Mesenchymal stem cell (in vitro differentiated cells and primary cell): ENCODE data around the gene CAMTA1.
"Not testable (repeated sequence)": the region's sequence is repeated elsewhere in the genome, so short reads cannot be mapped to it uniquely, and the experiment has no call there.

Source experiments
- DNase-seq: peaks from one replicate; pipeline ENCODE4 v3.0.0-alpha.2; 2013
- H2AFZ ChIP-seq: one replicate; pipeline ENCODE4 v1.6.1; 2013; ENCODE audit warnings: low read depth, mild to moderate bottlenecking, control low read depth, inconsistent platforms, low read length, moderate library complexity
- H2AK5ac ChIP-seq: 2 replicates; pipeline ENCODE4 v1.6.1; 2013; ENCODE audit warnings: low read length, moderate library complexity, mild to moderate bottlenecking, inconsistent platforms; ENCODE audit not compliant: severe bottlenecking
- H2BK120ac ChIP-seq: one replicate; pipeline ENCODE4 v1.6.1; 2013; ENCODE audit warnings: low read depth, mild to moderate bottlenecking, inconsistent platforms, low read length, moderate library complexity
- H2BK12ac ChIP-seq, 2 experiments: one replicate each; pipeline ENCODE4 v1.6.1; 2013; ENCODE audit warnings: inconsistent platforms in 2 of 2, low read length in 2 of 2, mild to moderate bottlenecking in 2 of 2, moderate library complexity in 2 of 2, control low read depth in 1 of 2
- H2BK15ac ChIP-seq: one replicate; pipeline ENCODE4 v1.6.1; 2013; ENCODE audit warnings: mild to moderate bottlenecking, low read depth, inconsistent platforms; ENCODE audit not compliant: poor library complexity, severe bottlenecking
- H2BK5ac ChIP-seq: 2 replicates; pipeline ENCODE4 v1.6.1; 2013; ENCODE audit warnings: low read depth, mild to moderate bottlenecking, low read length, control low read depth, inconsistent platforms; ENCODE audit not compliant: poor library complexity, severe bottlenecking
- H3K14ac ChIP-seq, 2 experiments: one replicate each; pipeline ENCODE4 v1.6.1; 2013; ENCODE audit warnings: inconsistent platforms in 2 of 2, low read length in 2 of 2, control low read depth in 1 of 2, mild to moderate bottlenecking in 1 of 2, moderate library complexity in 1 of 2
- H3K18ac ChIP-seq, 2 experiments: one replicate each; pipeline ENCODE4 v1.6.1; 2013; ENCODE audit warnings: inconsistent platforms in 2 of 2, low read length in 2 of 2, control low read depth in 1 of 2, low read depth in 1 of 2, mild to moderate bottlenecking in 1 of 2
- H3K23ac ChIP-seq, 2 experiments: one replicate each; pipeline ENCODE4 v1.6.1; 2013; ENCODE audit warnings: inconsistent platforms in 2 of 2, low read length in 2 of 2, mild to moderate bottlenecking in 2 of 2, moderate library complexity in 2 of 2, control low read depth in 1 of 2
- H3K27ac ChIP-seq: 2 replicates; pipeline ENCODE4 v1.5.1; 2013; ENCODE audit warnings: mild to moderate bottlenecking, moderate library complexity, low read length, control low read depth, inconsistent platforms; ENCODE audit not compliant: poor library complexity, severe bottlenecking
- H3K27me3 ChIP-seq, 2 experiments: 2 replicates each; pipeline versions ENCODE4 v1.6.1 to v1.7.0; 2013; ENCODE audit warnings: low read length in 2 of 2, mild to moderate bottlenecking in 2 of 2, moderate library complexity in 2 of 2, control low read depth in 1 of 2, inconsistent platforms in 1 of 2; ENCODE audit not compliant: control insufficient read depth in 1 of 2, insufficient read depth in 1 of 2
- H3K36me3 ChIP-seq, 2 experiments: 2 replicates each; pipeline versions ENCODE4 v1.6.1 to v1.7.0; 2013; ENCODE audit warnings: low read length in 2 of 2, control low read depth in 1 of 2, inconsistent platforms in 1 of 2, low read depth in 1 of 2, mild to moderate bottlenecking in 1 of 2; ENCODE audit not compliant: insufficient read depth in 2 of 2, control insufficient read depth in 1 of 2
- H3K4ac ChIP-seq, 2 experiments: one replicate each; pipeline ENCODE4 v1.6.1; 2013; ENCODE audit warnings: inconsistent platforms in 2 of 2, low read length in 2 of 2, mild to moderate bottlenecking in 2 of 2, moderate library complexity in 2 of 2, control low read depth in 1 of 2, low read depth in 1 of 2
- H3K4me1 ChIP-seq: 2 replicates; pipeline ENCODE4 v1.6.1; 2013; ENCODE audit warnings: low read depth, low read length, control low read depth; ENCODE audit not compliant: control insufficient read depth, insufficient read depth
- H3K4me2 ChIP-seq: 2 replicates; pipeline ENCODE4 v1.6.1; 2013; ENCODE audit warnings: low read length, mild to moderate bottlenecking, inconsistent platforms; ENCODE audit not compliant: poor library complexity, severe bottlenecking
- H3K4me3 ChIP-seq, 2 experiments: 2 replicates each; pipeline versions ENCODE4 v1.5.1 to v1.7.0; 2013; ENCODE audit warnings: low read length in 2 of 2, mild to moderate bottlenecking in 2 of 2, control low read depth in 1 of 2, low read depth in 1 of 2; ENCODE audit not compliant: insufficient read depth in 1 of 2
- H3K79me1 ChIP-seq: replicated peaks from 2 replicates; pipeline ENCODE4 v1.6.1; 2013; ENCODE audit warnings: mild to moderate bottlenecking, control low read depth, low read length, inconsistent platforms; ENCODE audit not compliant: poor library complexity, severe bottlenecking
- H3K9ac ChIP-seq: 2 replicates; pipeline ENCODE4 v1.7.0; 2013; ENCODE audit warnings: mild to moderate bottlenecking, low read length, moderate library complexity
- H3K9me3 ChIP-seq: 2 replicates; pipeline ENCODE4 v1.7.0; 2013; ENCODE audit warnings: mild to moderate bottlenecking, low read length; ENCODE audit not compliant: control insufficient read depth
- H4K8ac ChIP-seq: one replicate; pipeline ENCODE4 v1.6.1; 2013; ENCODE audit warnings: inconsistent platforms, mild to moderate bottlenecking, low read length, moderate library complexity
- H4K91ac ChIP-seq: one replicate; pipeline ENCODE4 v1.6.1; 2013; ENCODE audit warnings: mild to moderate bottlenecking, low read length, inconsistent platforms
- WGBS: methylation state at CpG from one replicate; pipeline ENCODE4 v1.1.7; 2013; ENCODE audit warnings: mixed read lengths; 5-methylcytosine and 5-hydroxymethylcytosine counted together

The CAMTA1 gene

GRCh38 chr1:6827079-6827478 lies 41.8 kb downstream of the CAMTA1 start:
- Histone ChIP-seq H3K4ac (no peak overlapping the region), H3K23ac (no peak overlapping the region), H2BK5ac (no peak overlapping the region), H3K79me1 (peaks cover 2% of the 10 kb centered on the region), H3K27ac (no peak overlapping the region), H3K18ac (no peak overlapping the region), H4K91ac (no peak overlapping the region), H3K4me2 (no peak overlapping the region), H2AK5ac (no peak overlapping the region), H2AFZ (no peak overlapping the region), H3K9ac (no peak overlapping the region), H3K9me3 (no peaks in the 10 kb centered on the region), H2BK12ac (no peak overlapping the region), H3K14ac (no peak overlapping the region), H3K27me3 (no peaks in the 10 kb centered on the region), H2BK15ac (no peak overlapping the region), H4K8ac (no peak overlapping the region), H3K4me3 (no peak overlapping the region), H3K4me1 (peaks cover 1% of the 10 kb centered on the region), H3K36me3 (peaks cover 0 to 17% of the 10 kb centered on the region in 2 experiments), H2BK120ac (no peak overlapping the region)
- DNase-seq = no peak
- 86% methylated on average over 3 of the region's 3 CpGs for WGBS

GRCh38 chr1:6827630-6828165 lies 42.4 kb downstream of the CAMTA1 start:
- Histone ChIP-seq H3K36me3 (peaks cover 0 to 17% of the 10 kb centered on the region in 2 experiments), H3K79me1 (peaks cover 2% of the 10 kb centered on the region), H3K4me1 (peaks cover 1% of the 10 kb centered on the region), H2AK5ac (no peak overlapping the region), H3K14ac (no peak overlapping the region), H3K27ac (no peak overlapping the region), H2BK12ac (no peak overlapping the region), H3K4me3 (no peak overlapping the region), H3K4me2 (no peak overlapping the region), H3K4ac (no peak overlapping the region), H3K27me3 (no peaks in the 10 kb centered on the region), H3K23ac (no peak overlapping the region), H3K9ac (no peak overlapping the region), H3K9me3 (no peaks in the 10 kb centered on the region), H2AFZ (no peak overlapping the region), H3K18ac (no peak overlapping the region), H2BK15ac (no peak overlapping the region), H2BK5ac (no peak overlapping the region), H2BK120ac (no peak overlapping the region), H4K91ac (no peak overlapping the region), H4K8ac (no peak overlapping the region)
- DNase-seq = no peak
- WGBS = over 99% methylated on average over 6 of the region's 10 CpGs

DNA sequence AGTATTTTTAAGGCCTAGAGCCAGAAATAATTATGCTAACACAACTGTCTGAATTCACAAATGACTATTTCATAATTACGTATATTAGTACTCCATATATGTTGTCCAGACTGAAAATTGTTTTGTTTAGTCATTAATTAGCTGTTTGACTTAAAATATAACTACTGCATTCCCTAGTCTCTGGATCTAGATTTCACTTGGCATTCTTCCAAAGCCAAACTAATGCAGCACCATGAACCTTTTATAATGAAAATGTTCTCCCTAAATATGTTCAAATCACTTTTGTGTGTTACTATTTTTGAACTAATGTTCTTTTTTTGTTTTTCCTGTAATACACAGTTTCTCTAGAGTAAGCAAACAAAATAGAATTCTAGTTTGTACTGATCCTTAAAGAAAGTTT lies 46.1 kb downstream of the CAMTA1 start:
- no CpG with 5 or more reads among the region's 1 CpG for whole genome bisulfite sequencing

GRCh38 chr1:6832006-6832405 lies 46.8 kb downstream of the CAMTA1 start:
- 98% methylated on average over 2 of the region's 2 CpGs for WGBS
- H4K91ac ChIP-seq, H2BK5ac ChIP-seq, H3K4me2 ChIP-seq, H2BK12ac ChIP-seq, DNase-seq, H2AK5ac ChIP-seq, H3K9ac ChIP-seq, H4K8ac ChIP-seq, H3K4me3 ChIP-seq, H3K4ac ChIP-seq, H3K4me1 ChIP-seq, H2BK15ac ChIP-seq, H2AFZ ChIP-seq, H3K14ac ChIP-seq, H3K23ac ChIP-seq, H3K18ac ChIP-seq, H3K27ac ChIP-seq, H3K27me3 ChIP-seq, H3K9me3 ChIP-seq, H2BK120ac ChIP-seq: not testable (repeated sequence)
- Histone ChIP-seq H3K36me3 (peaks cover 0 to 14% of the 10 kb centered on the region in 2 experiments), H3K79me1 (peaks cover 12% of the 10 kb centered on the region)

More for the DNA sequence above, 46.1 kb downstream of the CAMTA1 start:
- Histone ChIP-seq H3K36me3 (peaks cover 0 to 14% of the 10 kb centered on the region in 2 experiments), H3K14ac (no peak overlapping the region), H4K91ac (no peak overlapping the region), H2BK15ac (no peak overlapping the region), H3K23ac (no peak overlapping the region), H2BK12ac (no peak overlapping the region), H3K4me1 (peaks cover 4% of the 10 kb centered on the region), H3K4me3 (no peak overlapping the region), H2BK5ac (no peak overlapping the region), H3K4me2 (no peak overlapping the region), H3K18ac (no peak overlapping the region), H4K8ac (no peak overlapping the region), H3K27me3 (no peaks in the 10 kb centered on the region), H3K9ac (no peak overlapping the region), H2AFZ (no peak overlapping the region), H3K4ac (no peak overlapping the region), H2AK5ac (no peak overlapping the region), H3K27ac (no peak overlapping the region), H3K9me3 (no peaks in the 10 kb centered on the region), H3K79me1 (peaks cover 11% of the 10 kb centered on the region), H2BK120ac (no peak overlapping the region)
- no peak for DNase-seq
